Sigmoid colon (tissue), 4 donors: Measurements from ENCODE around the gene VAMP2.

Experiments
- EP300 ChIP-seq, 4 donors: sonication (generic); formaldehyde crosslinking; IDR thresholded peaks; one replicate each; pipeline ENCODE4 v1.6.1; 2017; ENCODE audit warnings: antibody characterized with exemption in 4 of 4
- POLR2A ChIP-seq, 2 donors: fragments of 450-650 bp; IDR thresholded peaks; one replicate each; pipeline ENCODE4 v1.6.1; 2016; ENCODE audit warnings: antibody characterized with exemption in 2 of 2, mild to moderate bottlenecking in 2 of 2, moderate library complexity in 2 of 2
- POLR2AphosphoS5 ChIP-seq, 4 donors: sonication (generic); formaldehyde crosslinking; IDR thresholded peaks; one replicate each; pipeline ENCODE4 v1.6.1; 2017; ENCODE audit warnings: antibody characterized with exemption in 4 of 4
- TF ChIP-seq, protein P1 (sequence below), 4 experiments: fragments of 450-650 bp in 3 of 4; fragments of 200-600 bp in 1 of 4; IDR thresholded peaks; one replicate each; pipeline ENCODE4 v1.5.1; 2016 to 2019; ENCODE audit warnings: antibody characterized with exemption in 4 of 4, mild to moderate bottlenecking in 3 of 4, moderate library complexity in 2 of 4

DNA sequence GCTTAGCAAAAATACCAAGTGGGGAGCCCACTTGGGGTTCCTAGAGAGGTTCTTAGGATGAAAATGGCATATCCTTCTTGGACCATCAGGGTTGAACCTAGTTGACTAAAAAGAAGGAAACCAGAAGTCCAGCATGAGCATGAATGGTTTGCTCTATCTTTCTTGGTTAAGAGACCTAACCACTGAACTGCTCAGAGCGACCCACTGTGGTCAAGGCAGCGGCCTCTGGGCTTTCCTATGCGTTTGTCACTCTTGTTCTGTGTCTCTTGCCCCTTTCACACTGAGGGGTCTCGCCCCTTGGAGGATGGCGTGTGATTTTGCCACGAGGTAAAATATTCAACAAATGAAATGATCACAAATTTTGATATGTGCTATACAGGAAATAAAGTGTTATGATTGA, 27.8 kb upstream of the VAMP2 start:
- TF ChIP-seq, protein P1, sequence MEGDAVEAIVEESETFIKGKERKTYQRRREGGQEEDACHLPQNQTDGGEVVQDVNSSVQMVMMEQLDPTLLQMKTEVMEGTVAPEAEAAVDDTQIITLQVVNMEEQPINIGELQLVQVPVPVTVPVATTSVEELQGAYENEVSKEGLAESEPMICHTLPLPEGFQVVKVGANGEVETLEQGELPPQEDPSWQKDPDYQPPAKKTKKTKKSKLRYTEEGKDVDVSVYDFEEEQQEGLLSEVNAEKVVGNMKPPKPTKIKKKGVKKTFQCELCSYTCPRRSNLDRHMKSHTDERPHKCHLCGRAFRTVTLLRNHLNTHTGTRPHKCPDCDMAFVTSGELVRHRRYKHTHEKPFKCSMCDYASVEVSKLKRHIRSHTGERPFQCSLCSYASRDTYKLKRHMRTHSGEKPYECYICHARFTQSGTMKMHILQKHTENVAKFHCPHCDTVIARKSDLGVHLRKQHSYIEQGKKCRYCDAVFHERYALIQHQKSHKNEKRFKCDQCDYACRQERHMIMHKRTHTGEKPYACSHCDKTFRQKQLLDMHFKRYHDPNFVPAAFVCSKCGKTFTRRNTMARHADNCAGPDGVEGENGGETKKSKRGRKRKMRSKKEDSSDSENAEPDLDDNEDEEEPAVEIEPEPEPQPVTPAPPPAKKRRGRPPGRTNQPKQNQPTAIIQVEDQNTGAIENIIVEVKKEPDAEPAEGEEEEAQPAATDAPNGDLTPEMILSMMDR (IDR thresholded peaks at IDR 0.05): no peak
- TF ChIP-seq POLR2A (IDR thresholded peaks at IDR 0.05) (no peak), POLR2AphosphoS5 (IDR thresholded peaks at IDR 0.05) (no peak), EP300 (IDR thresholded peaks at IDR 0.05) (no peak)
